K562 (cell line): Measurements from ENCODE around the gene IFNA1. TPM values are rescaled to one million over a fixed set of nuclear protein-coding genes. Genes with fewer than 3 reads are reported as not detected.

Source experiments
- ATAC-seq: fragments of 200-7000 bp; cut with Tn5 transposase; 3 replicates; pipeline ENCODE4 v1.9.1; 2020; ENCODE audit warnings: moderate library complexity
- BruUV-seq: library from RNA; stranded (reverse); fragments of 400-500 nt; replicated peaks from 2 replicates; lab custom pipeline; 2021; lab: Mats Ljungman, UMichigan
- CTCF ChIA-PET: fragments of 300-600 bp; formaldehyde crosslinking; extraction: SDS; loops from one replicate; lab custom pipeline; 2021; ENCODE audit warnings: low intra/inter-chr PET ratio; lab: Yijun Ruan, JAX
- POLR2A ChIA-PET: fragments of 300-600, 350-650 bp; sonication (Branson Sonifier 250); formaldehyde crosslinking; extraction: SDS; loops from one replicate; lab custom pipeline; 2021; ENCODE audit warnings: antibody characterized with exemption, inconsistent platforms; lab: Yijun Ruan, JAX
- DNase-seq, 4 experiments: peaks; one replicate each; pipeline versions ENCODE4 v3.0.0 to v3.0.0-alpha.2; 2011 to 2018; ENCODE audit warnings: low spot score in 3 of 4, mixed read lengths in 3 of 4; ENCODE audit errors: extremely low read depth in 1 of 4
- FAIRE-seq: peaks from 2 replicates; lab custom pipeline; 2011; peaks lifted over from hg19 to GRCh38; lab: Jason Lieb, UNC
- H2AFZ ChIP-seq: 2 replicates; pipeline ENCODE4 v1.6.0; 2011; ENCODE audit warnings: low read depth, low read length, control low read depth, inconsistent platforms
- H3K27ac ChIP-seq: fragments of 200-600 bp; 3 replicates; pipeline ENCODE4 v1.8.0; 2011; ENCODE audit warnings: low read depth, mild to moderate bottlenecking, control low read depth, inconsistent platforms, low read length, moderate library complexity, mixed read lengths; ENCODE audit errors: extremely low read depth
- H3K27me3 ChIP-seq, 2 experiments: fragments of 300-600 bp in 1 of 2; 2 replicates in 1 of 2; 3 replicates in 1 of 2; pipeline versions ENCODE4 v1.6.0 to v1.8.0; 2011; ENCODE audit warnings: inconsistent platforms in 2 of 2, low read length in 2 of 2, mild to moderate bottlenecking in 1 of 2, mixed read lengths in 1 of 2, moderate library complexity in 1 of 2; ENCODE audit not compliant: control insufficient read depth in 2 of 2, insufficient read depth in 2 of 2
- H3K36me3 ChIP-seq: fragments of 300-600 bp; 3 replicates; pipeline ENCODE4 v1.8.0; 2011; ENCODE audit warnings: mild to moderate bottlenecking, low read length, inconsistent platforms; ENCODE audit not compliant: control insufficient read depth, insufficient read depth
- H3K4me1 ChIP-seq, 2 experiments: fragments of 200-600 bp in 1 of 2; replicated peaks in 1 of 2; 2 replicates in 1 of 2; 3 replicates in 1 of 2; pipeline versions ENCODE4 v1.5.1 to v1.8.0; 2011; ENCODE audit warnings: inconsistent platforms in 2 of 2, low read length in 2 of 2, mild to moderate bottlenecking in 1 of 2, mixed read lengths in 1 of 2, moderate library complexity in 1 of 2; ENCODE audit not compliant: control insufficient read depth in 2 of 2, insufficient read depth in 2 of 2
- H3K4me2 ChIP-seq: 2 replicates; pipeline ENCODE4 v1.6.1; 2011; ENCODE audit warnings: low read length, control low read depth, inconsistent platforms, mixed read lengths; ENCODE audit not compliant: insufficient read depth
- H3K4me3 ChIP-seq: fragments of 200-600 bp; sonication (generic), shearing (Covaris generic); 2 replicates; pipeline ENCODE4 v1.5.1; 2016; ENCODE audit warnings: control low read depth, inconsistent platforms
- H3K79me2 ChIP-seq: fragments of 200-600 bp; 3 replicates; pipeline ENCODE4 v1.8.0; 2011; ENCODE audit warnings: low read length, inconsistent platforms; ENCODE audit not compliant: control insufficient read depth, insufficient read depth
- H3K9ac ChIP-seq, 2 experiments: 2 replicates each; pipeline versions ENCODE4 v1.6.0 to v1.6.1; 2011; ENCODE audit warnings: low read depth in 2 of 2, low read length in 2 of 2, control low read depth in 1 of 2, inconsistent platforms in 1 of 2, mild to moderate bottlenecking in 1 of 2, mixed read lengths in 1 of 2; ENCODE audit not compliant: insufficient read depth in 1 of 2
- H3K9me1 ChIP-seq: one replicate; pipeline ENCODE4 v1.6.0; 2011; ENCODE audit warnings: inconsistent platforms, mild to moderate bottlenecking, low read length, moderate library complexity; ENCODE audit not compliant: control insufficient read depth, insufficient read depth
- H3K9me3 ChIP-seq: replicated peaks from 2 replicates; pipeline ENCODE4 v1.5.1; 2011; ENCODE audit warnings: low read depth, low read length, inconsistent platforms; ENCODE audit not compliant: control insufficient read depth, insufficient read depth
- H4K20me1 ChIP-seq: replicated peaks from 2 replicates; pipeline ENCODE4 v1.6.1; 2011; ENCODE audit warnings: low read length, inconsistent platforms, mixed read lengths; ENCODE audit not compliant: control insufficient read depth, insufficient read depth
- HDAC1 ChIP-seq, 2 experiments: fragments of 450-650 bp; IDR thresholded peaks; 2 replicates each; pipeline ENCODE4 v1.6.1; 2016 to 2017; ENCODE audit warnings: inconsistent platforms in 1 of 2, mild to moderate bottlenecking in 1 of 2, moderate library complexity in 1 of 2
- NR1H2 ChIP-seq: sonication (generic); formaldehyde crosslinking; IDR thresholded peaks from 2 replicates; pipeline ENCODE4 v1.4.0; 2020; ENCODE audit warnings: mild to moderate bottlenecking, missing genetic modification reagents
- ZBTB8A ChIP-seq: fragments of 450-650 bp; IDR thresholded peaks from 2 replicates; pipeline ENCODE4 v1.6.1; 2018; ENCODE audit warnings: mild to moderate bottlenecking, moderate library complexity; ENCODE audit not compliant: partially characterized antibody
- ZHX1 ChIP-seq: fragments of 150-350 bp; conservative IDR thresholded peaks from 2 replicates; pipeline ENCODE4 v1.6.1; 2014; ENCODE audit warnings: low read length
- ZNF316 ChIP-seq: fragments of 450-650 bp; IDR thresholded peaks from 2 replicates; pipeline ENCODE4 v1.6.1; 2016
- ZNF639 ChIP-seq, 2 experiments: fragments of 200-800 bp in 1 of 2; sonication (Bioruptor generic) in 1 of 2; sonication (generic) in 1 of 2; formaldehyde crosslinking in 1 of 2; IDR thresholded peaks in 1 of 2; conservative IDR thresholded peaks in 1 of 2; 2 replicates each; pipeline versions ENCODE4 v1.5.0 to v1.6.1; 2016 to 2020; ENCODE audit warnings: missing compliant biosample characterization in 1 of 2, missing genetic modification characterization in 1 of 2, missing genetic modification reagents in 1 of 2
- in situ Hi-C: fragments of 300-500 bp; cut with MboI; formaldehyde crosslinking; loops from 4 replicates; pipeline ENCODE4 v1.15.0; 2018; ENCODE audit warnings: inconsistent platforms, mixed read lengths
- intact Hi-C: fragments of 100-400 bp; cut with micrococcal nuclease; formaldehyde crosslinking; loops from 2 replicates; pipeline ENCODE4 v1.14.2; 2022
- polyA plus RNA-seq, 8 experiments: library from polyadenylated mRNA; depleted of rRNA in 4 of 8; stranded (reverse) in 5 of 8; unstranded in 3 of 8; fragments of >200 nt; fragmentation: Nextera tagmentation in 2 of 8; fragmentation: Illumina TruSeq in 1 of 8; extraction: Ambion mirVana in 2 of 8; extraction: Trizol in 1 of 8; gene quantifications; 2 replicates each; pipeline versions ENCODE4 v1.2.1 to v1.2.3, GENCODE V29; 2011 to 2014; ENCODE audit warnings: inconsistent platforms in 1 of 8, missing spikeins in 1 of 8
- total RNA-seq, 7 experiments: library from RNA; depleted of rRNA in 6 of 7; stranded (reverse); fragments of >200 nt in 6 of 7; fragmentation: Illumina TruSeq in 2 of 7; extraction: Trizol in 2 of 7; gene quantifications; 2 replicates each; pipeline versions ENCODE4 v1.2.1 to v1.2.3, GENCODE V29; 2011 to 2021; ENCODE audit warnings: low replicate concordance in 1 of 7

IFNA1 gene
- total and polyA plus RNA-seq, 9 of the 15 experiments (the other 6 are each of a cell fraction or from before 2014, with no cell fraction given), result not detected

DNA sequence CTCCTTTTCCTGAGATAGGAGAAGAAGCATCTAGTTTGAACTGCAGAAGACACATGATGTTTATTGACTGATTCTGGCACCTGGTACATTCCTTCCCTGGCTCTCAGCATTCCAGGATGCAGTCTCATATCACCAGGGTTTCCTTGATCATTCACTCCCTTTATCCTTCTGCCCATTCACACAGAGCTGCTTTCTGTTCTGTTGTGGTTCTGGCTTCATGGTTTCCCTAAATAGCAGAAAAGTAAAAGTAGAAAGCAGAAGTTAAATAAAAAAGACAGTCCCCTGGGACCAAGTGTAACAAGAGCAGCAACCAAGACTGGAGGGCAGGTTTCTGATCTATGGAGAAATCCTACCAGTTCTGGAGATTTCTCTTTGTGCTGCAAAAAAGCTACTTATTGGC is 28.1 kb upstream of the IFNA1 start:
- no peak for FAIRE-seq
- Histone ChIP-seq H3K36me3 (no peaks in the 10 kb centered on the region), H3K4me3 (no peak overlapping the region), H3K9me3 (no peaks in the 10 kb centered on the region), H3K9ac (no peak overlapping the region), H3K79me2 (no peaks in the 10 kb centered on the region), H2AFZ (no peak overlapping the region), H3K4me2 (no peak overlapping the region), H3K27ac (no peak overlapping the region), H3K9me1 (no peaks in the 10 kb centered on the region), H3K27me3 (no peaks in the 10 kb centered on the region), H3K4me1 (no peaks in the 10 kb centered on the region), H4K20me1 (no peaks in the 10 kb centered on the region)
- no TSS peak for BruUV-seq
- DNase-seq, result no peak
- CTCF ChIA-PET, result no interaction called here
- no peak for ATAC-seq
- in situ Hi-C loops (no loop called here), intact Hi-C loops (no loop called here)
- TF ChIP-seq ZHX1, result no peak
- no peak for TF ChIP-seq NR1H2 (CRISPR knock-in tag)
- no peak for TF ChIP-seq ZNF639 (CRISPR knock-in tag; conservative IDR thresholded peaks at IDR 0.05 in 1 of 2, IDR thresholded peaks at IDR 0.05 in 1 of 2)
- TF ChIP-seq HDAC1 (IDR thresholded peaks at IDR 0.05), result no peak
- no peak for TF ChIP-seq ZBTB8A
- TF ChIP-seq ZNF316, result no peak
- POLR2A ChIA-PET, result no interaction called here
